Measurements from ENCODE around the gene ASF1A.
"Not testable (repeated sequence)": the region's sequence is repeated elsewhere in the genome, so short reads cannot be mapped to it uniquely, and the experiment has no call there.

Gene ASF1A

GRCh38 chr6:118893807-118894424 lies at the start of gene ASF1A:
ASF1A (plus strand) TSS chr6:118894152; CDS start chr6:118894414, 262 bp downstream.
- peak; percentile 75 to 89 for DNase-seq (ENCODE audit: low read depth in 2 of 2, low spot score in 1 of 2)

GRCh38 chr6:118844915-118845314 lies 49.0 kb upstream of the ASF1A start:
- DNase-seq (ENCODE audit: low read depth in 2 of 2, low spot score in 1 of 2), result no peak

- DNase-seq (ENCODE audit: low read depth in 2 of 2, low spot score in 1 of 2), result no peak
These were observed 40.5 kb upstream of the ASF1A start for GRCh38 chr6:118853408-118853807.

- no peak for DNase-seq (ENCODE audit: low read depth in 2 of 2, low spot score in 1 of 2)
These were observed 37.7 kb upstream of the ASF1A start for GRCh38 chr6:118856301-118856700.

GRCh38 chr6:118859517-118860064 lies 34.4 kb upstream of the ASF1A start:
- DNase-seq (ENCODE audit: low read depth in 2 of 2, low spot score in 1 of 2), result no peak

GRCh38 chr6:118860363-118860762 lies 33.6 kb upstream of the ASF1A start:
- DNase-seq (ENCODE audit: low read depth in 2 of 2, low spot score in 1 of 2), result no peak

- DNase-seq (ENCODE audit: low read depth in 2 of 2, low spot score in 1 of 2), result no peak
These were observed 33.1 kb upstream of the ASF1A start for GRCh38 chr6:118860880-118861279.

- DNase-seq (ENCODE audit: low read depth in 2 of 2, low spot score in 1 of 2), result no peak
These were observed 31.5 kb upstream of the ASF1A start for GRCh38 chr6:118862443-118862842.

- no peak for DNase-seq (ENCODE audit: low read depth in 2 of 2, low spot score in 1 of 2)
These were observed 29.4 kb upstream of the ASF1A start for GRCh38 chr6:118864341-118865099.

GRCh38 chr6:118865100-118865391 lies 28.9 kb upstream of the ASF1A start:
- no peak for DNase-seq (ENCODE audit: low read depth in 2 of 2, low spot score in 1 of 2)

- no peak for DNase-seq (ENCODE audit: low read depth in 2 of 2, low spot score in 1 of 2)
These were observed 26.8 kb upstream of the ASF1A start for GRCh38 chr6:118867181-118867580.

GRCh38 chr6:118868901-118869300 lies 25.1 kb upstream of the ASF1A start:
- not testable (repeated sequence) for DNase-seq (ENCODE audit: low read depth in 2 of 2, low spot score in 1 of 2)

- no peak for DNase-seq (ENCODE audit: low read depth in 2 of 2, low spot score in 1 of 2)
These were observed 24.6 kb upstream of the ASF1A start for GRCh38 chr6:118869350-118869749.

- no peak for DNase-seq (ENCODE audit: low read depth in 2 of 2, low spot score in 1 of 2)
These were observed 23.9 kb upstream of the ASF1A start for GRCh38 chr6:118869894-118870589.

- no peak for DNase-seq (ENCODE audit: low read depth in 2 of 2, low spot score in 1 of 2)
These were observed 22.6 kb upstream of the ASF1A start for GRCh38 chr6:118871331-118871730.

GRCh38 chr6:118872318-118872717 lies 21.6 kb upstream of the ASF1A start:
- DNase-seq (ENCODE audit: low read depth in 2 of 2, low spot score in 1 of 2), result no peak

GRCh38 chr6:118872726-118873125 lies 21.2 kb upstream of the ASF1A start:
- no peak for DNase-seq (ENCODE audit: low read depth in 2 of 2, low spot score in 1 of 2)

GRCh38 chr6:118873239-118873638 lies 20.7 kb upstream of the ASF1A start:
- no peak for DNase-seq (ENCODE audit: low read depth in 2 of 2, low spot score in 1 of 2)

- no peak for DNase-seq (ENCODE audit: low read depth in 2 of 2, low spot score in 1 of 2)
These were observed 18.3 kb upstream of the ASF1A start for GRCh38 chr6:118875672-118876071.

- no peak for DNase-seq (ENCODE audit: low read depth in 2 of 2, low spot score in 1 of 2)
These were observed 17.8 kb upstream of the ASF1A start for GRCh38 chr6:118876198-118876597.

- no peak for DNase-seq (ENCODE audit: low read depth in 2 of 2, low spot score in 1 of 2)
These were observed 17.1 kb upstream of the ASF1A start for GRCh38 chr6:118876814-118877213.

- DNase-seq (ENCODE audit: low read depth in 2 of 2, low spot score in 1 of 2), result no peak
These were observed 16.1 kb upstream of the ASF1A start for GRCh38 chr6:118877806-118878205.

Data from stimulated activated CD8-positive, alpha-beta memory T cell treated with anti-CD3 and anti-CD28 coated beads, Interleukin-4, amount 100 ng/mL, for 1 hour (primary cell).